Suprapubic skin (tissue), 3 donors: ENCODE data around the gene VPS35L.

Experiments used
- EP300 ChIP-seq: sonication (generic); formaldehyde crosslinking; IDR thresholded peaks from one replicate; pipeline ENCODE4 v1.6.1; 2017; ENCODE audit warnings: antibody characterized with exemption
- POLR2A ChIP-seq, 2 donors: fragments of 450-650 bp; IDR thresholded peaks; one replicate each; pipeline ENCODE4 v1.6.1; 2017; ENCODE audit warnings: antibody characterized with exemption in 2 of 2, mild to moderate bottlenecking in 2 of 2, moderate library complexity in 2 of 2
- TF ChIP-seq, protein P1 (sequence below), 2 donors: fragments of 200-600 bp in 1 of 2; fragments of 450-650 bp in 1 of 2; sonication (generic) in 1 of 2; IDR thresholded peaks; one replicate each; pipeline ENCODE4 v1.5.1; 2016 to 2019; ENCODE audit warnings: antibody characterized with exemption in 2 of 2, mild to moderate bottlenecking in 1 of 2, moderate library complexity in 1 of 2

- no peak for TF ChIP-seq POLR2A (IDR thresholded peaks at IDR 0.05)
- TF ChIP-seq, protein P1, sequence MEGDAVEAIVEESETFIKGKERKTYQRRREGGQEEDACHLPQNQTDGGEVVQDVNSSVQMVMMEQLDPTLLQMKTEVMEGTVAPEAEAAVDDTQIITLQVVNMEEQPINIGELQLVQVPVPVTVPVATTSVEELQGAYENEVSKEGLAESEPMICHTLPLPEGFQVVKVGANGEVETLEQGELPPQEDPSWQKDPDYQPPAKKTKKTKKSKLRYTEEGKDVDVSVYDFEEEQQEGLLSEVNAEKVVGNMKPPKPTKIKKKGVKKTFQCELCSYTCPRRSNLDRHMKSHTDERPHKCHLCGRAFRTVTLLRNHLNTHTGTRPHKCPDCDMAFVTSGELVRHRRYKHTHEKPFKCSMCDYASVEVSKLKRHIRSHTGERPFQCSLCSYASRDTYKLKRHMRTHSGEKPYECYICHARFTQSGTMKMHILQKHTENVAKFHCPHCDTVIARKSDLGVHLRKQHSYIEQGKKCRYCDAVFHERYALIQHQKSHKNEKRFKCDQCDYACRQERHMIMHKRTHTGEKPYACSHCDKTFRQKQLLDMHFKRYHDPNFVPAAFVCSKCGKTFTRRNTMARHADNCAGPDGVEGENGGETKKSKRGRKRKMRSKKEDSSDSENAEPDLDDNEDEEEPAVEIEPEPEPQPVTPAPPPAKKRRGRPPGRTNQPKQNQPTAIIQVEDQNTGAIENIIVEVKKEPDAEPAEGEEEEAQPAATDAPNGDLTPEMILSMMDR (IDR thresholded peaks at IDR 0.05), result no peak
- no peak for TF ChIP-seq EP300
Measured at GRCh38 chr16:19700319-19700781, 144.8 kb downstream of the VPS35L start.
